Measurements from ENCODE around the gene PLXNB2. TPM values are rescaled to one million over a fixed set of nuclear protein-coding genes. Genes with fewer than 3 reads are reported as not detected.

Gene PLXNB2
- total RNA-seq, 1 experiment from 2014 or later, result 155 TPM

DNA sequence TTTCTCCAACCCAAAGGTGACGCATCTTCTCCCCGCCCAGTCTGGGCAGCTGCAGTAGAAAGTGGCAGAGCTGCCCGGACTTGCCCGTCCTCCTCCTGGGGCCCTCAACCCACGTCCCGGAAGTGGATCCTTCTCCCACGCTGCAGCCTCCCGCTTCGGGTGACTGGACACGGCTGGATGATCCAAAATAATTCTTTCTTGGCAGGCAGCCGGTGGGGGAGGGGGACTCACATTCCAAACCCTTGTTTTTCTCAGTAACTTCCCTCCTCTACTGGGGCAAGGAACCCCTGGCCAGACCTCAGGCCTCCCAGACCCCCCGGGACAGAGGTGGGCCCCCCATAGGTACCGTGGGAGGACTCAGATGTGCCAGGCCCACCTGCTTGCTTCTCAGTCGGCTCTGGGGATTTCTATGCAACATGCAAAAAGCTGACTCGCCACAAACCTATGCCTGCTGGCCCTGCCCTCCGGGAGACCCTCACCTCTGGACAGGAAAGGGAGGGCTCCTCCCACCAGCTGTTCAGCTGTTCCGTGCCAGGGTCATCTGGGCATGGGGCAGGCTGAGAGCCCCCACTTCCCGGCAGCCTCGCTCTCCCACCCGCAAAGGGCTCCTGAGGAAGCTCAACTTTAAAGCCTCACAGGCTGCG, 1.4 kb downstream of the PLXNB2 start:
- DNase-seq (ENCODE audit: low spot score), result peak; percentile 89
- H3K9me3 ChIP-seq (ENCODE audit: low read depth, low read length, poor library complexity, severe bottlenecking), result no peaks in the 10 kb centered on the region
- POLR2A ChIA-PET (ENCODE audit: low non-redundant PET), result no interaction called here
- peaks cover 56% of the 10 kb centered on the region for H3K4me1 ChIP-seq (ENCODE audit: insufficient read depth, low read length, poor library complexity, severe bottlenecking)
- H3K36me3 ChIP-seq (ENCODE audit: insufficient read depth, low read length, poor library complexity, severe bottlenecking), result peaks cover 7% of the 10 kb centered on the region
- CTCF ChIA-PET, result interaction anchor here (0.6 to 0.7 kb wide), 3 partner anchors 36 to 908 kb away, joined by 3 to 4 read pairs (median 3); no protein-coding TSS in a partner anchor
- no TSS peak for BruUV-seq (replicated peaks)
- peak overlapping the region; percentile 100 for H3K4me3 ChIP-seq (ENCODE audit: low read depth, low read length, poor library complexity, severe bottlenecking)
- H3K27me3 ChIP-seq (replicated peaks; ENCODE audit: insufficient read depth, low read depth, low read length, poor library complexity), result no peaks in the 10 kb centered on the region
- TF ChIP-seq, protein P1, sequence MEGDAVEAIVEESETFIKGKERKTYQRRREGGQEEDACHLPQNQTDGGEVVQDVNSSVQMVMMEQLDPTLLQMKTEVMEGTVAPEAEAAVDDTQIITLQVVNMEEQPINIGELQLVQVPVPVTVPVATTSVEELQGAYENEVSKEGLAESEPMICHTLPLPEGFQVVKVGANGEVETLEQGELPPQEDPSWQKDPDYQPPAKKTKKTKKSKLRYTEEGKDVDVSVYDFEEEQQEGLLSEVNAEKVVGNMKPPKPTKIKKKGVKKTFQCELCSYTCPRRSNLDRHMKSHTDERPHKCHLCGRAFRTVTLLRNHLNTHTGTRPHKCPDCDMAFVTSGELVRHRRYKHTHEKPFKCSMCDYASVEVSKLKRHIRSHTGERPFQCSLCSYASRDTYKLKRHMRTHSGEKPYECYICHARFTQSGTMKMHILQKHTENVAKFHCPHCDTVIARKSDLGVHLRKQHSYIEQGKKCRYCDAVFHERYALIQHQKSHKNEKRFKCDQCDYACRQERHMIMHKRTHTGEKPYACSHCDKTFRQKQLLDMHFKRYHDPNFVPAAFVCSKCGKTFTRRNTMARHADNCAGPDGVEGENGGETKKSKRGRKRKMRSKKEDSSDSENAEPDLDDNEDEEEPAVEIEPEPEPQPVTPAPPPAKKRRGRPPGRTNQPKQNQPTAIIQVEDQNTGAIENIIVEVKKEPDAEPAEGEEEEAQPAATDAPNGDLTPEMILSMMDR (conservative IDR thresholded peaks at IDR 0.05; ENCODE audit: low read depth, low read length), result no peak
- no peak for TF ChIP-seq EZH2 (IDR thresholded peaks at IDR 0.05; ENCODE audit: borderline replicate concordance, low read depth, low read length, poor library complexity, severe bottlenecking)
- peak overlapping the region; percentile 95 for H3K27ac ChIP-seq (ENCODE audit: low read depth, low read length, poor library complexity, severe bottlenecking)
- intact Hi-C loops (cut with micrococcal nuclease; ENCODE audit: unreplicated experiment), result no loop called here

DNA sequence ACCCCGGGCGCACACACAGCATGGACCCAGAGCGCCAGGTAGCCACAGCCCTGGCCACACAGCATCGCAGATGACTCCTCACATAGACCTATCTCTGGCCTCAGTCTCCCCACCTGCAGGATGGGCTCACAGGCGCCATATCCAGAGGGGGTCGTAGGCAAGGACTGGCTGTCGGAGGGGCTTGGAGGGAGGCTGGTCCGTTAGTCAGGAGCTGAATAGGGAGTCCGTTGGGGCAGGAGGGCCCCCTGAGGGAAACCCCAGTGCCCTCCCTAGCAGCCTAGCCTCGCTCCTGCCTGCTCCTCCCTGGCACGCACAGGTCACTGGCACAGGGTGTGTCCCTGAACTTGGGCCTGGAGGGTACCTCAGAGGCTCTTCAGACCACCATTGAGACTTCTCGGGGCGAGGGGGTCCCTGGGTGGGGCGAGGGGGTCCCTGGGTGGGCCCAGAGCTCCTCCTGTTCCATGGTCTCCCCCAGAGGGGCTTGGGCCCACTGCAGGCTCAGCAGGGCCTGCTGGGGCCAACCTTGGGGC, 2.0 kb downstream of the PLXNB2 start:
- POLR2A ChIA-PET (ENCODE audit: low non-redundant PET), result no interaction called here
- H3K27ac ChIP-seq (ENCODE audit: low read depth, low read length, poor library complexity, severe bottlenecking), result peak overlapping the region; percentile 95

DNA sequence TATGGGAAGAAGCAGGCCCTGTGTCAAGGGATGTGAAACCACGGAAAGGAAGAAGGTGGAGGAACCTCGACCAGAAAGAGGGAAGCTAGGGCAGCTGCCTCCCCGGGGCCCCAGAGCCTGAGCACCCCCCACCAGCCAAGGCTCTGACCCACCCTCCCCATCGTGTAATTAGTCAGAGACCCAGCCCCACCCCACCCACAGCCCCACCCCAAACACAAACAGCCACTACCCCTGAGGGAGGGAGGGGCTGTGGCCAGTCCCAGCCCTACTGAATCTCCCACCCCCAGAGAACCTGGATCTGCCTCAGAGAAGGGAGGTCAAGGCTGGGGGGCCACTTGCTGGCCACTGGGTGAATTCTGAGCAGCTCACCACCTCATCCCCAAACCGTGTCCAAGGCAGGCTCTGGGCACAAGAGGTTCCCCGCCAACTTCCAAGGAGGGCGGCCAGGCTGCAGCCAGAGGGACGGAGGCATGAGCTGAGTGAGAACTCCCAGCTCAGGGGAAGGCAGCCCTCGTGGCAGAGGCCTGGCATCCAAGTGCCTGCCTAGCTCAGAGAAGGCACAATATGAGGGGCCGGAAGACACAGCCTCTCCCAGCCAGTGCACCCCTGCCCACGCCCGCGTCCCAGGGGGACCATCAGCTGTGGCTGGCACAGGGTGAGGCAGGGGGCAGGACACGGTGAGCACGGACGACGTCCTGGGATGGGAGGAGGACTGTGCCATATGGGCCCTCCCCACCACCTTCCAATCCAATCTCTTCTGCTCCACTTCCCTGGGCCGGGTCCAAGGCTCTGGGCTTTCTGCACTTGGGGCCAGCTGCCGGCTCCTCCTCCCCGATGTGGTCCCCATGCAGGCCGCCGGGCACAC, 2.7 kb downstream of the PLXNB2 start:
- intact Hi-C loops (cut with micrococcal nuclease; ENCODE audit: unreplicated experiment), result no loop called here
- H3K4me1 ChIP-seq (ENCODE audit: insufficient read depth, low read length, poor library complexity, severe bottlenecking), result peaks cover 69% of the 10 kb centered on the region
- CTCF ChIA-PET, result interaction anchor here (0.7 kb wide), 2 partner anchors 29 to 38 kb away, joined by 3 to 11 read pairs; no protein-coding TSS in a partner anchor
- peaks cover 7% of the 10 kb centered on the region for H3K36me3 ChIP-seq (ENCODE audit: insufficient read depth, low read length, poor library complexity, severe bottlenecking)
- peak overlapping the region; percentile 100 for H3K4me3 ChIP-seq (ENCODE audit: low read depth, low read length, poor library complexity, severe bottlenecking)
- H3K27ac ChIP-seq (ENCODE audit: low read depth, low read length, poor library complexity, severe bottlenecking), result peak overlapping the region; percentile 95
- no peaks in the 10 kb centered on the region for H3K27me3 ChIP-seq (replicated peaks; ENCODE audit: insufficient read depth, low read depth, low read length, poor library complexity)
- no TSS peak for BruUV-seq (replicated peaks)
- peak; percentile 55 for DNase-seq (ENCODE audit: low spot score)
- H3K9me3 ChIP-seq (ENCODE audit: low read depth, low read length, poor library complexity, severe bottlenecking), result no peaks in the 10 kb centered on the region
- TF ChIP-seq, protein P1 (conservative IDR thresholded peaks at IDR 0.05; ENCODE audit: low read depth, low read length), result no peak
- TF ChIP-seq EZH2 (IDR thresholded peaks at IDR 0.05; ENCODE audit: borderline replicate concordance, low read depth, low read length, poor library complexity, severe bottlenecking), result no peak
- POLR2A ChIA-PET (ENCODE audit: low non-redundant PET), result no interaction called here

More for the DNA sequence above, 2.0 kb downstream of the PLXNB2 start:
- TF ChIP-seq EZH2 (IDR thresholded peaks at IDR 0.05; ENCODE audit: borderline replicate concordance, low read depth, low read length, poor library complexity, severe bottlenecking), result no peak
- TF ChIP-seq, protein P1 (conservative IDR thresholded peaks at IDR 0.05; ENCODE audit: low read depth, low read length), result no peak
- H3K9me3 ChIP-seq (ENCODE audit: low read depth, low read length, poor library complexity, severe bottlenecking), result no peaks in the 10 kb centered on the region
- intact Hi-C loops (cut with micrococcal nuclease; ENCODE audit: unreplicated experiment), result no loop called here
- peaks cover 62% of the 10 kb centered on the region for H3K4me1 ChIP-seq (ENCODE audit: insufficient read depth, low read length, poor library complexity, severe bottlenecking)
- H3K4me3 ChIP-seq (ENCODE audit: low read depth, low read length, poor library complexity, severe bottlenecking), result peak overlapping the region; percentile 100
- no TSS peak for BruUV-seq (replicated peaks)
- CTCF ChIA-PET, result interaction anchor here (0.7 kb wide), 1 partner anchor 37 kb away, joined by 3 read pairs; no protein-coding TSS in a partner anchor
- H3K27me3 ChIP-seq (replicated peaks; ENCODE audit: insufficient read depth, low read depth, low read length, poor library complexity), result no peaks in the 10 kb centered on the region
- DNase-seq (ENCODE audit: low spot score), result no peak
- H3K36me3 ChIP-seq (ENCODE audit: insufficient read depth, low read length, poor library complexity, severe bottlenecking), result peaks cover 7% of the 10 kb centered on the region

All from A673 (cell line).